Right atrium auricular region (tissue), 2 donors: ENCODE data around the gene SUCLA2. TPM values are rescaled to one million over a fixed set of nuclear protein-coding genes. Genes with fewer than 3 reads are reported as not detected.

Source experiments
- DNase-seq: peaks from one replicate; pipeline ENCODE4 v3.0.0-alpha.2; 2019; ENCODE audit warnings: low spot score
- H3K27ac ChIP-seq, 2 donors: fragments of 200-600 bp; sonication (generic); 1 replicate in 1 of 2; 2 replicates in 1 of 2; pipeline ENCODE4 v1.5.1; 2016 to 2019
- H3K27me3 ChIP-seq, 2 donors: fragments of 200-600 bp; sonication (generic); one replicate each; pipeline versions ENCODE4 v1.5.1 to v1.6.0; 2017 to 2019
- H3K36me3 ChIP-seq: fragments of 200-600 bp; sonication (generic); one replicate; pipeline ENCODE4 v1.5.1; 2016
- H3K4me1 ChIP-seq, 2 donors: fragments of 200-600 bp; sonication (generic); one replicate each; pipeline versions ENCODE4 v1.5.1 to v1.6.0; 2017 to 2019
- H3K4me3 ChIP-seq, 2 donors: fragments of 200-600 bp; sonication (generic); 1 replicate in 1 of 2; 2 replicates in 1 of 2; pipeline ENCODE4 v1.5.1; 2017 to 2019; ENCODE audit warnings: mild to moderate bottlenecking in 1 of 2, moderate library complexity in 1 of 2
- H3K9me3 ChIP-seq, 2 donors: fragments of 200-600 bp; sonication (generic); one replicate each; pipeline ENCODE4 v1.5.1; 2019
- CTCF ChIP-seq, 2 donors: fragments of 200-600 bp; sonication (generic); IDR thresholded peaks; one replicate each; pipeline ENCODE4 v1.5.1; 2019; ENCODE audit warnings: antibody characterized with exemption in 2 of 2
- total RNA-seq, 2 donors: library from RNA; depleted of rRNA; stranded (reverse); fragments of >200 nt; gene quantifications; one replicate each; pipeline ENCODE4 v1.1.0, GENCODE V29; 2016

SUCLA2 gene
- total RNA-seq, 2 donors from 2014 or later: 50.3 to 98.3 TPM

DNA sequence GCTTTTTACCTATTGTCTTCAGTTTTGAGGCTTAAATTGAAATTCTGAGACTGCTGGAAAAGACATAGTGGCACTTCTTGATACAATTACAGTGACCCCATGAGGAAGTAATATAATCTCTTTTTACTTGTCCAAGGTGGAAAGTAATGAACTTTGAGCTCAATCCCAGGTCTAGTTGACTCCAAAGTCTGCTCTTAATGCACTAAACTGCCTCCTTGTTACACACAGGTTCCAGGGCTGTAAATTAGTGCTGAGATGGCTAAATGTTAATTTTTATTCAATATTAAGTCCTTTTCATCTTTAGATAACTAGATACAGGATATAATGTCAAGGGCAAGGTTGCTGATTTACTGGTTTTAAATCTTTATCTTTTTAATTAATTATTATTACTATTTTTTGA, 39.0 kb upstream of the SUCLA2 start:
- H3K4me3 ChIP-seq: no peak overlapping the region
- H3K27me3 ChIP-seq: no peaks in the 10 kb centered on the region
- peaks cover 15% of the 10 kb centered on the region for H3K36me3 ChIP-seq
- H3K27ac ChIP-seq: no peak overlapping the region
- DNase-seq: no peak
- H3K4me1 ChIP-seq: peaks cover 0 to 11% of the 10 kb centered on the region in 2 donors
- no peaks in the 10 kb centered on the region for H3K9me3 ChIP-seq
- TF ChIP-seq CTCF (IDR thresholded peaks at IDR 0.05): no peak

- Histone ChIP-seq H3K27me3 (no peaks in the 10 kb centered on the region), H3K4me3 (peak overlapping the region in 1 of 2 donors; percentile 62), H3K27ac (peak overlapping the region; percentile 96 to 99), H3K36me3 (peaks cover 15% of the 10 kb centered on the region), H3K9me3 (no peaks in the 10 kb centered on the region), H3K4me1 (peaks cover 0 to 11% of the 10 kb centered on the region in 2 donors)
- no peak for TF ChIP-seq CTCF (IDR thresholded peaks at IDR 0.05)
- no peak for DNase-seq
Measured at GRCh38 chr13:48038761-48039160, 37.7 kb upstream of the SUCLA2 start.

GRCh38 chr13:48037346-48038173, 36.5 kb upstream of the SUCLA2 start, which contains the start of gene NUDT15:
NUDT15 (plus strand) TSS chr13:48037726; CDS start chr13:48037747, 21 bp downstream.
- DNase-seq: peak; percentile 92
- Histone ChIP-seq H3K27me3 (no peaks in the 10 kb centered on the region), H3K9me3 (no peaks in the 10 kb centered on the region), H3K36me3 (peaks cover 15% of the 10 kb centered on the region), H3K4me1 (peaks cover 0 to 11% of the 10 kb centered on the region in 2 donors), H3K4me3 (peak within 1 kb of the TSS; percentile 62 to 87), H3K27ac (peak within 1 kb of the TSS; percentile 96 to 99)
- peak; percentile 96 to 97 for TF ChIP-seq CTCF (IDR thresholded peaks at IDR 0.05)

- H3K4me3 ChIP-seq: no peak overlapping the region
- TF ChIP-seq CTCF (IDR thresholded peaks at IDR 0.05): no peak
- H3K9me3 ChIP-seq: no peaks in the 10 kb centered on the region
- H3K4me1 ChIP-seq: no peaks in the 10 kb centered on the region
- H3K27me3 ChIP-seq: no peaks in the 10 kb centered on the region
- no peak overlapping the region for H3K27ac ChIP-seq
- H3K36me3 ChIP-seq: no peaks in the 10 kb centered on the region
- no peak for DNase-seq
Measured at GRCh38 chr13:48029859-48030258, 28.8 kb upstream of the SUCLA2 start.

DNA sequence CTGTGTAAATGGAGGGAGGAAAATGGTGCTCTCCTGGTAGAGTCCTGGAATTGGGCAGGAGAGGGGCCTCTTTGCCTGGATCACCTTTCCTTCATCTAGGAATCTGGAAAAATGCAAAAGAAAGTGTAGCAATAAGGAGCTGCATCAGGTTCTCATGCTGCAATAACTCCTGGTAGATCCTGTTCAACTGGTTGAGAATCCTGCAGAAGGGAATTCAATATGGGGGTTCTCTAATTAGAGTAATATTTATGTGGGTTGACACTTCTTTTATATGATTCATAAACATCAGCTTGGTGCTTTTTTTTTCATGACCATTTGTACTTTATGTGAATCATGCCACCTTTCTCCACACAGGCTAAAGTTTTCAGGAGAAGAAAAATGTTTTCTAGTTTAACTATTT, 27.0 kb upstream of the SUCLA2 start:
- no peaks in the 10 kb centered on the region for H3K27me3 ChIP-seq
- no peaks in the 10 kb centered on the region for H3K9me3 ChIP-seq
- H3K4me3 ChIP-seq: no peak overlapping the region
- no peak for DNase-seq
- TF ChIP-seq CTCF (IDR thresholded peaks at IDR 0.05): no peak
- no peak overlapping the region for H3K27ac ChIP-seq
- H3K4me1 ChIP-seq: no peaks in the 10 kb centered on the region
- H3K36me3 ChIP-seq: no peaks in the 10 kb centered on the region
